Measurements from ENCODE around the gene SPAG16. TPM values are rescaled to one million over a fixed set of nuclear protein-coding genes. Genes with fewer than 3 reads are reported as not detected.
A peak's percentile ranks its signal among the peaks of the same experiment; 100 is the strongest.

SPAG16 gene
- total RNA-seq, 1 donor from 2014 or later: 18.7 TPM

DNA sequence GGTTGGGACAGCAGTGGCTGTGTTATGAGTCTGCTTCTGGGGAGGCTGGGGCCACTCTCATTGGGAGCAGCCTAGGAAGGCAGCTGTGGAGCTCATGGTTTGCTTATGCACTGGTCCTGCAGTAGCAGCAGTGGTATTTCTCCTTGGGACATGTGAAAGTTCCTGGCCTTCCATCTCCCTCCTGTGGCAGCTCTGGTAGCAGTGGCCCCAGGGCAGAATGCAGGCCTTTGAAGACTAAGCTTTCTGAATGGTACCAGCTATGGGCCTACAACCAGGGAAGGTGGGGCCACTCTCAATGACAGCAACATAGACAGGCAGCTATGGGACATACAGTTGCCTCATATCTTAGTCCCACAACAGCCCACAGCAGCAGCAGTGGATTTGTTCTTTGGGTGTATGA is 1009.3 kb downstream of the SPAG16 start:
- H3K4me3 Mint-ChIP-seq (ENCODE audit: unreplicated experiment): no peak overlapping the region

DNA sequence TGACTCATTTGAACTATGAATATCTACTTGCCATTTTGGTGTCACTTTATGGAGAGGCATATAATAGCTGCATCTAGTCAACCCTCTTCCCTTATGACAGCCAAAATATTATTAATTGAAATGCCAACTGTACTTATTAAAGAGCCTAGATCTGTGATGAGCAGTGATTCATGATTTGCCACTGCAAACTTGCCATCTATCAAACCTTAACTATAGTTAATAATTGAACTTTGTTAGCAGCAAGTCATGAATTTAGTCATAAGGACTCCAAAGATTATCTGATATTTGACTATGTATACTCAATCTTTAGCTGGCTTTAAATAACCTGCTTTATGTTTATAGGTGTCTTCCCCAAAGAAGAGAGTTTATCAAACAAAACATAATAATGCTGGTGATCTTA is 1010.2 kb downstream of the SPAG16 start:
- H3K4me1 Mint-ChIP-seq (ENCODE audit: low read depth): no peaks in the 10 kb centered on the region
- no peak for DNase-seq (ENCODE audit: low spot score)
- peaks cover 33% of the 10 kb centered on the region for H3K9me3 Mint-ChIP-seq (ENCODE audit: low read depth)
- H3K36me3 Mint-ChIP-seq (ENCODE audit: low read depth): peaks cover 11% of the 10 kb centered on the region
- TF ChIP-seq, protein P1, sequence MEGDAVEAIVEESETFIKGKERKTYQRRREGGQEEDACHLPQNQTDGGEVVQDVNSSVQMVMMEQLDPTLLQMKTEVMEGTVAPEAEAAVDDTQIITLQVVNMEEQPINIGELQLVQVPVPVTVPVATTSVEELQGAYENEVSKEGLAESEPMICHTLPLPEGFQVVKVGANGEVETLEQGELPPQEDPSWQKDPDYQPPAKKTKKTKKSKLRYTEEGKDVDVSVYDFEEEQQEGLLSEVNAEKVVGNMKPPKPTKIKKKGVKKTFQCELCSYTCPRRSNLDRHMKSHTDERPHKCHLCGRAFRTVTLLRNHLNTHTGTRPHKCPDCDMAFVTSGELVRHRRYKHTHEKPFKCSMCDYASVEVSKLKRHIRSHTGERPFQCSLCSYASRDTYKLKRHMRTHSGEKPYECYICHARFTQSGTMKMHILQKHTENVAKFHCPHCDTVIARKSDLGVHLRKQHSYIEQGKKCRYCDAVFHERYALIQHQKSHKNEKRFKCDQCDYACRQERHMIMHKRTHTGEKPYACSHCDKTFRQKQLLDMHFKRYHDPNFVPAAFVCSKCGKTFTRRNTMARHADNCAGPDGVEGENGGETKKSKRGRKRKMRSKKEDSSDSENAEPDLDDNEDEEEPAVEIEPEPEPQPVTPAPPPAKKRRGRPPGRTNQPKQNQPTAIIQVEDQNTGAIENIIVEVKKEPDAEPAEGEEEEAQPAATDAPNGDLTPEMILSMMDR (IDR thresholded peaks at IDR 0.05): no peak
- no peak overlapping the region for H3K4me3 Mint-ChIP-seq (ENCODE audit: unreplicated experiment)
- no peak overlapping the region for H3K27ac Mint-ChIP-seq (ENCODE audit: unreplicated experiment)
- H3K27me3 Mint-ChIP-seq (ENCODE audit: low read depth): no peaks in the 10 kb centered on the region

More for the DNA sequence above, 1009.3 kb downstream of the SPAG16 start:
- H3K27me3 Mint-ChIP-seq (ENCODE audit: low read depth): no peaks in the 10 kb centered on the region
- peaks cover 39% of the 10 kb centered on the region for H3K9me3 Mint-ChIP-seq (ENCODE audit: low read depth)
- no peak for DNase-seq (ENCODE audit: low spot score)
- no peak overlapping the region for H3K27ac Mint-ChIP-seq (ENCODE audit: unreplicated experiment)
- H3K36me3 Mint-ChIP-seq (ENCODE audit: low read depth): peaks cover 11% of the 10 kb centered on the region
- TF ChIP-seq, protein P1 (IDR thresholded peaks at IDR 0.05): no peak
- H3K4me1 Mint-ChIP-seq (ENCODE audit: low read depth): no peaks in the 10 kb centered on the region

DNA sequence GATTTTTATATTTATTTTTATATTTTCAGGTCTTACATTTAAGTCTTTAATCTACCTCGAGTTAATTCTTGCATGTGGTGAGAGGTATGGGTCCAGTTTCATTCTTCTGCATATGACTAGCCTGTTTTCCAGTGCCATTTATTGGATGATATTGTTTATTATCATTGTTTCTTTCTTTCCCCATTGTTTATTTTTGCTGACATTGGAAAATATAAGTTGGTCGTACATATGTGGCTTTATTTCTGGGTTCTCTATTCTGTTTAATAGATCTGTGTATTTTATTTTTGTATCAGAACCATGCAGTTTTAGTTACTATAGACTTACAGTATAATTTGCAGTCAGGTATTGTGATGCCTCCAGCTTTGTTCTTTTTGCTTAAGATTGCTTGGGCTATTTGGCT is 1013.2 kb downstream of the SPAG16 start:
- TF ChIP-seq, protein P1 (IDR thresholded peaks at IDR 0.05): no peak
- Mint-ChIP-seq H3K4me3 (ENCODE audit: unreplicated experiment) (no peak overlapping the region), H3K27me3 (ENCODE audit: low read depth) (no peaks in the 10 kb centered on the region), H3K27ac (ENCODE audit: unreplicated experiment) (no peak overlapping the region), H3K36me3 (ENCODE audit: low read depth) (no peaks in the 10 kb centered on the region), H3K9me3 (ENCODE audit: low read depth) (peaks cover 13% of the 10 kb centered on the region), H3K4me1 (ENCODE audit: low read depth) (peaks cover 3% of the 10 kb centered on the region)
- DNase-seq (ENCODE audit: low spot score): no peak

DNA sequence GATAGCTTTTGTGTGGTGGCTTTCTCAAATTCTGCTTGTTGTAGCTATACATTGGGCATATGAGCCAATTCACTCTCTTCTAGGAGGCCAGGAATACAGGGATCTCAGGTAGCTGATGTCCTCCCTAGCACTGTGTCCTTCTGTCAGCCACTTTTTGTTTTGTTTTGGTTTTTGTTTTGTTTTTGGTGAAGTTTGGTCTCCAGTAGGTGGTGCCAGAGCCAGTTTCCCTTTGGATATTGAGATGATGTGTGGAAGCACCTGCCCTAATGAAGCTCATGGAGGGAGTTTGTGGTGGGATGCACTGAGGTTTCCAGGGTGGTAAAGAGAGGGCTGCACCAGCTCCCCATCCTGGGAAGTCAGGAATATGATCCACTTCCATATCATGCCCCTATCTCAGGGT is 1026.1 kb downstream of the SPAG16 start:
- DNase-seq (ENCODE audit: low spot score): no peak
- H3K4me1 Mint-ChIP-seq (ENCODE audit: low read depth): peaks cover 7% of the 10 kb centered on the region
- no peak overlapping the region for H3K27ac Mint-ChIP-seq (ENCODE audit: unreplicated experiment)
- no peak overlapping the region for H3K4me3 Mint-ChIP-seq (ENCODE audit: unreplicated experiment)
- peaks cover 9% of the 10 kb centered on the region for H3K36me3 Mint-ChIP-seq (ENCODE audit: low read depth)
- H3K27me3 Mint-ChIP-seq (ENCODE audit: low read depth): no peaks in the 10 kb centered on the region
- peaks cover 29% of the 10 kb centered on the region for H3K9me3 Mint-ChIP-seq (ENCODE audit: low read depth)
- TF ChIP-seq, protein P1 (IDR thresholded peaks at IDR 0.05): peak; percentile 62

DNA sequence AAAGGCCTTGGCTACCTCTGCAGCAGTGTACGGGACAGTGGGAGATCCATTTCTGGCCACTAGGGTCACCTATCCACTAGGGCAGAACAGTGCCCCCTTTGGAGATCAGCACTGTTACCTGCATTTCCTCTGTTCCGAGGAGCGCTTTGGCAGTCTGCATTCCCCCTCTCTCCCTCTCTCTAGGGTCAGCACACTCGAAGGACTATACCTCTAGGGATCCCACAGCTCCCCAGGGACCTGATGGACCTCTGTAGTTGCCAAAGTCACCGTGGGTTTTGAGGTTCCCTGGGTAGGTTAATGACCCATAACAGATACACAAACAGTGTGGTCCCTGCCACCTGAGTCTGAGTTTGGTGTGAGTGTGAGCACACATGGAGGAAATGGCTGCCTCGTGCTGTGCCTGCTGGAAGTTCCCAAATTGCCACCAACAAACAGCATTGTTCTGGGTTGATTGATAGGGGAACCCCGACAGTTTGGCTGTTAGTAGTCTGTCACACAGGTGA is 1026.8 kb downstream of the SPAG16 start:
- Mint-ChIP-seq H3K4me1 (ENCODE audit: low read depth) (peaks cover 7% of the 10 kb centered on the region), H3K36me3 (ENCODE audit: low read depth) (peaks cover 9% of the 10 kb centered on the region), H3K27me3 (ENCODE audit: low read depth) (no peaks in the 10 kb centered on the region), H3K27ac (ENCODE audit: unreplicated experiment) (no peak overlapping the region), H3K9me3 (ENCODE audit: low read depth) (peaks cover 22% of the 10 kb centered on the region), H3K4me3 (ENCODE audit: unreplicated experiment) (no peak overlapping the region)
- DNase-seq (ENCODE audit: low spot score): no peak
- TF ChIP-seq, protein P1 (IDR thresholded peaks at IDR 0.05): no peak
